Measurements from ENCODE around the gene FAM184A.

GRCh38 chr6:119124079-119124824, 45.8 kb upstream of the FAM184A start:
- TF ChIP-seq CTCF (IDR thresholded peaks at IDR 0.05) (no peak), EP300 (IDR thresholded peaks at IDR 0.05) (no peak), POLR2A (IDR thresholded peaks at IDR 0.05) (no peak), POLR2AphosphoS5 (IDR thresholded peaks at IDR 0.05) (no peak)

Data from suprapubic skin (tissue), 4 donors.